K562 (cell line): ENCODE data around the gene CCDC82. TPM values are rescaled to one million over a fixed set of nuclear protein-coding genes. Genes with fewer than 3 reads are reported as not detected.

Experiments
- HDAC2 ChIP-seq: fragments of 450-650 bp; IDR thresholded peaks from 2 replicates; pipeline ENCODE4 v1.6.1; 2016; ENCODE audit warnings: mild to moderate bottlenecking
- HDGF ChIP-seq: fragments of 450-650 bp; IDR thresholded peaks from 2 replicates; pipeline ENCODE4 v1.6.1; 2016
- LEF1 ChIP-seq: fragments of 450-650 bp; IDR thresholded peaks from 2 replicates; pipeline ENCODE4 v1.6.1; 2016; ENCODE audit warnings: mild to moderate bottlenecking
- NONO ChIP-seq, 2 experiments: fragments of 200-400 bp in 1 of 2; fragments of 450-650 bp in 1 of 2; formaldehyde crosslinking in 1 of 2; IDR thresholded peaks; 2 replicates each; pipeline ENCODE4 v1.6.1; 2017; ENCODE audit warnings: low read depth in 2 of 2, mild to moderate bottlenecking in 2 of 2, moderate library complexity in 2 of 2, low read length in 1 of 2
- POLR2G ChIP-seq: fragments of 200-400 bp; formaldehyde crosslinking; IDR thresholded peaks from 2 replicates; pipeline ENCODE4 v1.6.1; 2017; ENCODE audit warnings: low read depth, mild to moderate bottlenecking, antibody characterized with exemption, low read length, moderate library complexity
- SIN3A ChIP-seq, 2 experiments: fragments of 150-350 bp in 1 of 2; IDR thresholded peaks; 2 replicates each; pipeline ENCODE4 v1.6.1; 2011 to 2016; ENCODE audit warnings: borderline replicate concordance in 2 of 2, low read depth in 2 of 2, low read length in 2 of 2, mild to moderate bottlenecking in 2 of 2, moderate library complexity in 2 of 2; ENCODE audit not compliant: control insufficient read depth in 1 of 2
- SMARCB1 ChIP-seq: IDR thresholded peaks from 2 replicates; pipeline ENCODE4 v1.6.1; 2011; ENCODE audit warnings: improper control_type of control experiment, low read depth; ENCODE audit not compliant: insufficient read length
- ZNF76 ChIP-seq: fragments of 250-450 bp; sonication (Bioruptor Pico); IDR thresholded peaks from 2 replicates; pipeline ENCODE4 v1.4.0; 2020; ENCODE audit warnings: mild to moderate bottlenecking, moderate library complexity, borderline replicate concordance
- polyA plus RNA-seq, 8 experiments: library from polyadenylated mRNA; depleted of rRNA in 4 of 8; stranded (reverse) in 5 of 8; unstranded in 3 of 8; fragments of >200 nt; fragmentation: Nextera tagmentation in 2 of 8; fragmentation: Illumina TruSeq in 1 of 8; extraction: Ambion mirVana in 2 of 8; extraction: Trizol in 1 of 8; gene quantifications; 2 replicates each; pipeline versions ENCODE4 v1.2.1 to v1.2.3, GENCODE V29; 2011 to 2014; ENCODE audit warnings: inconsistent platforms in 1 of 8, missing spikeins in 1 of 8
- total RNA-seq, 7 experiments: library from RNA; depleted of rRNA in 6 of 7; stranded (reverse); fragments of >200 nt in 6 of 7; fragmentation: Illumina TruSeq in 2 of 7; extraction: Trizol in 2 of 7; gene quantifications; 2 replicates each; pipeline versions ENCODE4 v1.2.1 to v1.2.3, GENCODE V29; 2011 to 2021; ENCODE audit warnings: low replicate concordance in 1 of 7
- TF ChIP-seq, protein P1 (sequence below), 2 experiments: fragments of 450-650 bp; formaldehyde crosslinking in 1 of 2; IDR thresholded peaks; 2 replicates each; pipeline versions ENCODE4 v1.4.0 to v1.6.1; 2014 to 2020; ENCODE audit warnings: mild to moderate bottlenecking in 2 of 2, borderline replicate concordance in 1 of 2, low read depth in 1 of 2
- TF ChIP-seq, protein P2 (sequence below): fragments of 250-450 bp; sonication (Bioruptor Pico); IDR thresholded peaks from 2 replicates; pipeline ENCODE4 v1.4.0; 2020

CCDC82 gene
- total and polyA plus RNA-seq, 9 of the 15 experiments (the other 6 are each of a cell fraction or from before 2014, with no cell fraction given) = 12.5 to 51.3 (median 24.5) TPM

DNA sequence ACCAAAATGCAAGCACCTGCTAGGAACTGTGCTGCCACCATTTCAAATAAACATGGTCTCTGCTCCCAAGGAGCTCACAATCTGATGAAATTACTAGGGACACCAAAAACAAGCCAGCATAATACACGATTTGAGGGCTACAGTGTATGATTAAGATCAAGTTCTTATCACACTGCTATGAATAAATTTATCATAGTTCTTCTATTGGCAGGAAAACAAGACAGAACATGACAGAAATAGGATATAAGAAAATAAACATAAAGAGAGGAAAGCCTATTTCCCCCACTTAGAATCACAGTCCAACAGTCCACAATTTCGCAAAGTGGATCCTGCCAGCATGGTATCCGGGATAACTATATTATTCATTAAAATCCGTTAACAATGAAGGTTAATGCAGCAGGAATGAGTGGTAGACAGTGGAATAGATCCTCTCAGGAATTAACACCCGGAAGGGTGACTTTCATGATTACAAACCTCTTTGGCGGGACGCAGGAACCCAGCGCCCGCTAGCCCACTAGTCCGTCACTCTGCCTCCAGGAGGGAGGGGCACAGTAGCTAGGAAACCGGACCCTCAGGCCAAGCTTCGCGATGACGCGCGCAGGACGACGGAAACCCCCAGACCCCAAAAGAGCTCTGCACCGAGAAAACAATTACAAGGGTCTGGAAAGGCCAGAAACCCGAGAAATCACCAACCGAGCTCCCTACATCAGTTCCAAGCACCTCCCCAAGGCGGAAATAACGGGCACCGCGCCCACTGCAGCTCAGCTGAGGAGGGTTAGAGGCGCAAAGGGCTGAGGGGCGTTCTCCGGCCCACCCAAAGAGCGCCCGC is 607 bp downstream of the CCDC82 start (continued):
- TF ChIP-seq, protein P1, sequence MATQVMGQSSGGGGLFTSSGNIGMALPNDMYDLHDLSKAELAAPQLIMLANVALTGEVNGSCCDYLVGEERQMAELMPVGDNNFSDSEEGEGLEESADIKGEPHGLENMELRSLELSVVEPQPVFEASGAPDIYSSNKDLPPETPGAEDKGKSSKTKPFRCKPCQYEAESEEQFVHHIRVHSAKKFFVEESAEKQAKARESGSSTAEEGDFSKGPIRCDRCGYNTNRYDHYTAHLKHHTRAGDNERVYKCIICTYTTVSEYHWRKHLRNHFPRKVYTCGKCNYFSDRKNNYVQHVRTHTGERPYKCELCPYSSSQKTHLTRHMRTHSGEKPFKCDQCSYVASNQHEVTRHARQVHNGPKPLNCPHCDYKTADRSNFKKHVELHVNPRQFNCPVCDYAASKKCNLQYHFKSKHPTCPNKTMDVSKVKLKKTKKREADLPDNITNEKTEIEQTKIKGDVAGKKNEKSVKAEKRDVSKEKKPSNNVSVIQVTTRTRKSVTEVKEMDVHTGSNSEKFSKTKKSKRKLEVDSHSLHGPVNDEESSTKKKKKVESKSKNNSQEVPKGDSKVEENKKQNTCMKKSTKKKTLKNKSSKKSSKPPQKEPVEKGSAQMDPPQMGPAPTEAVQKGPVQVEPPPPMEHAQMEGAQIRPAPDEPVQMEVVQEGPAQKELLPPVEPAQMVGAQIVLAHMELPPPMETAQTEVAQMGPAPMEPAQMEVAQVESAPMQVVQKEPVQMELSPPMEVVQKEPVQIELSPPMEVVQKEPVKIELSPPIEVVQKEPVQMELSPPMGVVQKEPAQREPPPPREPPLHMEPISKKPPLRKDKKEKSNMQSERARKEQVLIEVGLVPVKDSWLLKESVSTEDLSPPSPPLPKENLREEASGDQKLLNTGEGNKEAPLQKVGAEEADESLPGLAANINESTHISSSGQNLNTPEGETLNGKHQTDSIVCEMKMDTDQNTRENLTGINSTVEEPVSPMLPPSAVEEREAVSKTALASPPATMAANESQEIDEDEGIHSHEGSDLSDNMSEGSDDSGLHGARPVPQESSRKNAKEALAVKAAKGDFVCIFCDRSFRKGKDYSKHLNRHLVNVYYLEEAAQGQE (IDR thresholded peaks at IDR 0.05; ENCODE audit: borderline replicate concordance) = 0 out of 2 replicates have a peak, but pooled peaks have one; percentile 6
- TF ChIP-seq, protein P1 (CRISPR knock-in tag; IDR thresholded peaks at IDR 0.05; ENCODE audit: low read depth) = 0 out of 2 replicates have a peak, but pooled peaks have one; percentile 40
- 0 out of 4 replicates have a peak, but pooled peaks of 1 of the 2 experiments have one; percentile 6 for TF ChIP-seq SIN3A (IDR thresholded peaks at IDR 0.05; ENCODE audit: borderline replicate concordance in 2 of 2, control insufficient read depth in 1 of 2, low read depth in 2 of 2, low read length in 2 of 2)
- no peak for TF ChIP-seq NONO (IDR thresholded peaks at IDR 0.05; ENCODE audit: low read depth in 2 of 2, low read length in 1 of 2)
- TF ChIP-seq HDAC2 = no peak; the same call in 1 of the 2 replicates
- TF ChIP-seq LEF1 = no peak
- TF ChIP-seq POLR2G = no peak
- TF ChIP-seq ZNF76 (CRISPR knock-in tag) = peak; percentile 43; the same call in 1 of the 2 replicates
- no peak for TF ChIP-seq HDGF
- no peak for TF ChIP-seq SMARCB1
- TF ChIP-seq, protein P2, sequence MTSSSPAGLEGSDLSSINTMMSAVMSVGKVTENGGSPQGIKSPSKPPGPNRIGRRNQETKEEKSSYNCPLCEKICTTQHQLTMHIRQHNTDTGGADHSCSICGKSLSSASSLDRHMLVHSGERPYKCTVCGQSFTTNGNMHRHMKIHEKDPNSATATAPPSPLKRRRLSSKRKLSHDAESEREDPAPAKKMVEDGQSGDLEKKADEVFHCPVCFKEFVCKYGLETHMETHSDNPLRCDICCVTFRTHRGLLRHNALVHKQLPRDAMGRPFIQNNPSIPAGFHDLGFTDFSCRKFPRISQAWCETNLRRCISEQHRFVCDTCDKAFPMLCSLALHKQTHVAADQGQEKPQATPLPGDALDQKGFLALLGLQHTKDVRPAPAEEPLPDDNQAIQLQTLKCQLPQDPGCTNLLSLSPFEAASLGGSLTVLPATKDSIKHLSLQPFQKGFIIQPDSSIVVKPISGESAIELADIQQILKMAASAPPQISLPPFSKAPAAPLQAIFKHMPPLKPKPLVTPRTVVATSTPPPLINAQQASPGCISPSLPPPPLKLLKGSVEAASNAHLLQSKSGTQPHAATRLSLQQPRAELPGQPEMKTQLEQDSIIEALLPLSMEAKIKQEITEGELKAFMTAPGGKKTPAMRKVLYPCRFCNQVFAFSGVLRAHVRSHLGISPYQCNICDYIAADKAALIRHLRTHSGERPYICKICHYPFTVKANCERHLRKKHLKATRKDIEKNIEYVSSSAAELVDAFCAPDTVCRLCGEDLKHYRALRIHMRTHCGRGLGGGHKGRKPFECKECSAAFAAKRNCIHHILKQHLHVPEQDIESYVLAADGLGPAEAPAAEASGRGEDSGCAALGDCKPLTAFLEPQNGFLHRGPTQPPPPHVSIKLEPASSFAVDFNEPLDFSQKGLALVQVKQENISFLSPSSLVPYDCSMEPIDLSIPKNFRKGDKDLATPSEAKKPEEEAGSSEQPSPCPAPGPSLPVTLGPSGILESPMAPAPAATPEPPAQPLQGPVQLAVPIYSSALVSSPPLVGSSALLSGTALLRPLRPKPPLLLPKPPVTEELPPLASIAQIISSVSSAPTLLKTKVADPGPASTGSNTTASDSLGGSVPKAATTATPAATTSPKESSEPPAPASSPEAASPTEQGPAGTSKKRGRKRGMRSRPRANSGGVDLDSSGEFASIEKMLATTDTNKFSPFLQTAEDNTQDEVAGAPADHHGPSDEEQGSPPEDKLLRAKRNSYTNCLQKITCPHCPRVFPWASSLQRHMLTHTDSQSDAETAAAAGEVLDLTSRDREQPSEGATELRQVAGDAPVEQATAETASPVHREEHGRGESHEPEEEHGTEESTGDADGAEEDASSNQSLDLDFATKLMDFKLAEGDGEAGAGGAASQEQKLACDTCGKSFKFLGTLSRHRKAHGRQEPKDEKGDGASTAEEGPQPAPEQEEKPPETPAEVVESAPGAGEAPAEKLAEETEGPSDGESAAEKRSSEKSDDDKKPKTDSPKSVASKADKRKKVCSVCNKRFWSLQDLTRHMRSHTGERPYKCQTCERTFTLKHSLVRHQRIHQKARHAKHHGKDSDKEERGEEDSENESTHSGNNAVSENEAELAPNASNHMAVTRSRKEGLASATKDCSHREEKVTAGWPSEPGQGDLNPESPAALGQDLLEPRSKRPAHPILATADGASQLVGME (CRISPR knock-in tag) = no peak
